Eye (tissue), 1 donor: ENCODE data around the gene RNPEPL1.

ENCODE experiments used
- DNase-seq: peaks from one replicate; pipeline ENCODE4 v3.0.0-alpha.2; 2015

RNPEPL1 gene

DNA sequence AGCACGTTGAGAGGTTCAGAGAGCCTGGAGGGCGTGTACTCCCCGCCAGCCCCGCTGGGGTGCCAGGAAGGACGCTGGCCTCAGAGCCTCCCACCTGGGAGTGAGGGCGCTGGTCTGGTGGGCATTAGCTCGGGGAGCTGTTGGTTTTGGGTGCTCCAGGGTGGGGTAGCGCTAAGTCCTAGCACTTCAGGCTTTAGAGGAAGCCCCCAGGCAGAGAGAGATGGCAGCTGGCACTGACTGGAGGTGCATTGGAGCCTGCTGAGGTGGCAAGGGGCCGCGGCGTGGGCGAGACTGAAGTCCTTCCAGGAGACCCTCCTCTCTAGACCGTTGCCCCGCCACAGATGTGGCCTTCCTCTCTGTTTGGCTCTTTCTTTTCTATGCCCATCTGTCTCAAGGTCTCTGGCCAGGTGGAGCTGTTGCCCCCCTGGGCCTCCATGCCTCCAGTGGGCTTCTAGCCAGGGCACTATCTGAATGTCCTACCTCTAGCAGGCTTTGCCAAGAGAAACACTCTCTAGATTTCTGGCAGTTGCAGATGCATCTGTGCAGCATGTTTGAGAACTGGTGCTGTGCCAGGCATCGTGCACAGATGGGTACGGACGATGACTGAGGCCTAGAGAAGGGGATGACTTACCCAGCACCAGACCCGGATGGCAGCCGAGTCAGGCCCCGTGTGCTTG is 24.9 kb downstream of the RNPEPL1 start:
- no peak for DNase-seq

DNA sequence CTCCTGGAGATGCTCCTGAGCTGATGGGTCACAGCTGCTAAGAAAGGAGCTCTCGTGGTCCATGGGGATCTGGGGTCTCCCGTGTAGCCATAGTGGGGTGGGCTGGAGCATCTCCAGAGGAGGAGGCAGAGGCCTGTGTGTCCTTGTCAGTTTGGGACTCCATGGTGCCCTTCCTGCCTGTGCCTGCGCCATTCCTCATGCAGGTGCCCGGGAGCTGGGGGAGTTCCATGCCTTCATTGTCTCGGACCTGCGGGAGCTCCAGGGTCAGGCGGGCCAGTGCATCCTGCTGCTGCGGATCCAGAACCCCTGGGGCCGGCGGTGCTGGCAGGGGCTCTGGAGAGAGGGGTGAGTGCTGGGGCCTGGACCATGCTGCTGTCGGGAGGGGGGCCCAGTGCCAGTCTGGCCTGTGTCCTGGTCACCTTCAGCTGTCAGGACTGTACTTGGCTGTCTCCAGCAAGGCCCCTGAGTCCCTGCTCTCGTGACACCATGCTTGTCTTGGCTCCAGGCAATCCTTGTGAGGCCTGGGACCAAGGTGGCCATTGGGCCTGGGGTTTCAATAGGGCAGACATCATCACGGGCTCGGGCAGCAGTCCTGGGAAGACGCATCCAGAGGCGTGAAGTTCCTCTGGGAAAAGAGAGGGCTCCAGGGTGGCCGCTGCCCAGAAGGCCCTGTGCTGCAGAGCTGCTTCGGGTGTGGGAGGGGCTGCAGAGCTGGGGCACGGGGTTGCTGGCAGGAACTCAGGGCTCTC is 25.6 kb downstream of the RNPEPL1 start:
- no peak for DNase-seq

DNA sequence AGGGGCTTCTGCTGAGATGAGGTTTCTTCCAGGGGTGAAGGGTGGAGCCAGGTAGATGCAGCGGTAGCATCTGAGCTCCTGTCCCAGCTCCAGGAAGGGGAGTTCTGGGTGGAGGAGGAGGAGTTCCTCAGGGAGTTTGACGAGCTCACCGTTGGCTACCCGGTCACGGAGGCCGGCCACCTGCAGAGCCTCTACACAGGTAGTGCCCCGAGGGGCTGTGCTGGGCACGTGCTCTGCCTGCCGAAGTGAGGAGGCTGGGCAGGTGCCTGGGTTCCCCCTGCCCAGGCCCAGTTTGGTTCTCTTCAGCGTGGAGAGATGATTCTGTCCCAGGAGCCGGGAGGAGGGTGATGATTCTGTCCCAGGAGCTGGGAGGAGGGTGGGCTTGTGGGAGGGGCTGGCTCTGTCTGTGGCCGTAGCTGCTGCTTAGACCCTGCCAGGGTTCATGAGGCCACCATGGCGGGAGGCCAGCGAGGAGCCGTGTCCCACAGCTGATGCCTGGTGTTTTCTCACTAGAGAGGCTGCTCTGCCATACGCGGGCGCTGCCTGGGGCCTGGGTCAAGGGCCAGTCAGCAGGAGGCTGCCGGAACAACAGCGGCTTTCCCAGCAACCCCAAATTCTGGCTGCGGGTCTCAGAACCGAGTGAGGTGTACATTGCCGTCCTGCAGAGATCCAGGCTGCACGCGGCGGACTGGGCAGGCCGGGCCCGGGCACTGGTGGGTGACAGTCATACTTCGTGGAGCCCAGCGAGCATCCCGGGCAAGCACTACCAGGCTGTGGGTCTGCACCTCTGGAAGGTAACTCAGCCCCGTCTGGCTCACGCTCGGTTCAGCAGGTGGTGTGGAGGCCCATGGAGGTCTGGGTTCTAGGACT is 26.5 kb downstream of the RNPEPL1 start:
- DNase-seq: no peak

DNA sequence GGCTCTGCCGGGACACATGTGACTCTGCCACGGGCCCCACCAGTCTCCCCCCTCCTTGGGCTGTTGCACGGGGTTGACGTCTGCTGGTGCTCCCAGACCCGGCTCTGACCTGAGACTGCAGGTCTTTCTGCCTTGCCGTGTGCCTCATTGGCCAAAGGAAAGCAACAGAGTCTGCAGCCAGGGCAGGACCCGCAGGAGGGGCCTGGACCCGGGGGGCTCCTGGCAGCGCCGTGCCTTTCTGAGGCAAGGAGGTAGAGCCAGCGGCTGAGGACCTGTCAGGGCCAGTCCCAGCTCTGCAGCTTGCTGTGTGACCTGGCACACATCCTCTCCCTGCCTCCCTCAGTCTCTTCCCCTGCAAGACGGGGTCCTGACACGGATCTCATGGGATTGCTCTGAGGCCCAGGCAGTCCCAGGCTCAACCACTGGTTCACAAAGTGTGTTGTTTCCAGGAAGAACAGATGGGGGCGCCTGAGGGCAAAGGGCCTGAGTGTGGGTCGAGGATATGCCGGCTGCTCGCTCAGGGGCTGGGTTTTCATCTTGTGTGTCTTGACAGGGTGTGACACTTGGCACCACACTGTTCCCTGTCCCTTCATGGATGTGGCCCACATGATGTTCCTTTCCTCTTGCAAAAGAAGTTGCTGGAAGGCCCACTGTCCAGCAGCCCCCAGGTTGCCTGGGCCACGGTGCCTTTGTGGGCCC is 27.2 kb downstream of the RNPEPL1 start:
- peak; percentile 28 for DNase-seq

DNA sequence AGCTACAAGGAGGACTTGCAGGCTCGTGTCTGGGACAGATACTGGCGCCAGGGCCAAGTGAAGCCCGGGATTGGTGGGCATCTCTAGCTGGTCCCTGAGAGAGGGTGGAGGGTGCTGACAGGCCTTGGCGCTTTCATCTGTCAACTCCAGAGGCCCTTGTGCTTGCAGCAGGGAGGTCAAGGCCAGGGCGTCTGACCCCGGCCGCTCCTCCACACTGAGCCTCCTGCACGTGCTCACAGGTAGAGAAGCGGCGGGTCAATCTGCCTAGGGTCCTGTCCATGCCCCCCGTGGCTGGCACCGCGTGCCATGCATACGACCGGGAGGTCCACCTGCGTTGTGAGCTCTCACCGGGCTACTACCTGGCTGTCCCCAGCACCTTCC is 27.8 kb downstream of the RNPEPL1 start:
- no peak for DNase-seq

DNA sequence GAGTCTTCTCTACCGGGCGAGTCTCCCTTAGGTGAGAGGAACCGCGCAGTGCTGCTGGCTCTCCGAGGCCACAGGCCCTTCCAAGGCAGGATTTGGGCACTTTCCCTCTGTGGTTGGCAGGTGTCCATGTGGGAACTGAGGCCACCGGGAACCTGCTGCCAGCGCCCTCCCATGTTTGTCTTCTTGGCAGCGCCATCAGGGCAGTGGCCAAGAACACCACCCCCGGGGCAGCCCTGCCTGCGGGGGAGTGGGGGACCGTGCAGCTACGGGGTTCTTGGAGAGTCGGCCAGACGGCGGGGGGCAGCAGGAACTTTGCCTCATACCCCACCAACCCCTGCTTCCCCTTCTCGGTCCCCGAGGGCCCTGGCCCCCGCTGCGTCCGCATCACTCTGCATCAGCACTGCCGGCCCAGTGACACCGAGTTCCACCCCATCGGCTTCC is 28.2 kb downstream of the RNPEPL1 start:
- DNase-seq: no peak

- DNase-seq: no peak
Measured at GRCh38 chr2:240597054-240597418, 28.8 kb downstream of the RNPEPL1 start.

- no peak for DNase-seq
Measured at GRCh38 chr2:240597419-240598181, 29.3 kb downstream of the RNPEPL1 start.

DNA sequence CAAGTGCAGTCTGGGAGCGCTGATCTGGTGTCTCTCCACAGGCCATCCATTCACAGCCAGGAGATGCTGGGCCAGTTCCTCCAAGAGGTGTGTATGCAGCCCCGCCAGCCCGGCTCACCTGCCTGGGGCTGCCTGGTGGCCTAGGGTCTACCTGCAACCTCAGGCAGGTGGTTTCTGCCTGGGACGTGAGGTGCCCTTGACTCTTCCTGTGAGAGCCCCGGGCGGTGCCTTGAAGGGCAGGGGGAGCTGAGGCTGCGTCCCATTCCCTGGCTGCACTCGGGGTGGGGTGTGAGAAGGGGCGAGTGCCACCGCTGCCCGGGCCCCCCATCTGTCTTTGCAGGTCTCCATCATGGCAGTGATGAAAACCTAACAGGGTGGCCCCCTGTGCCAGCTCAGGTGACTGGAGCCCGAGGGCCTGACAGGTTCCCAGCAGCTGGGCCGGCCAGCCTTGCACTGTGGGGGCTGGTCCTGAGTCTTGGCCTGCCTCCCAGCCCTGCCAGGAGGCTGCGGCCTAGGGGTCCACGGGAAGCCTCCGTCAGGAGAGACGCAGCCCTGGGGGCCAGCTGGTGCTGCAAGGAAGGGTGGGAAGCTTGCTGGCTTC is 30.1 kb downstream of the RNPEPL1 start:
- DNase-seq: no peak

DNA sequence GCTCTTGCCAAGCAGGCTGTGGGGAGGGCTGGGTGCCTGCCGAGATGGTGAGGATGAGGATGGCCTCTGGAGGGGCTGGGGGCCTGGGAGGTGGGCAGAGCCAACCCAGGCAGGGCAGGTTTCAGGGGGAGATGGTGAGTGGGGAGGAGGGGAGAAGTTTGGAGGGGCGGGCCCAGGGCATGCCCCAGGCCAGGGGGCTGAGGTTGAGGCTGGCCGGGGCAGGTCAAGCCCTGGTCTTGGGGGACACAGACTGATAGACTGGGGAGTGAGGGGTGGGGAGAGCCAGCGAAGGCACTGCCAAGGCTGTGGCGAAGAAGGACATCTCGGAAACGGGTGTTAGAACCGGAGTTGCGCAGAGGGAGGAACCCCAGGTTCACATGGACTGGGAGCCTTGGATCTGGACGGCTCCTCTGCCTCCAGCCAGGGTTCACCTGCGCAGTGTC is 30.9 kb downstream of the RNPEPL1 start:
- no peak for DNase-seq

DNA sequence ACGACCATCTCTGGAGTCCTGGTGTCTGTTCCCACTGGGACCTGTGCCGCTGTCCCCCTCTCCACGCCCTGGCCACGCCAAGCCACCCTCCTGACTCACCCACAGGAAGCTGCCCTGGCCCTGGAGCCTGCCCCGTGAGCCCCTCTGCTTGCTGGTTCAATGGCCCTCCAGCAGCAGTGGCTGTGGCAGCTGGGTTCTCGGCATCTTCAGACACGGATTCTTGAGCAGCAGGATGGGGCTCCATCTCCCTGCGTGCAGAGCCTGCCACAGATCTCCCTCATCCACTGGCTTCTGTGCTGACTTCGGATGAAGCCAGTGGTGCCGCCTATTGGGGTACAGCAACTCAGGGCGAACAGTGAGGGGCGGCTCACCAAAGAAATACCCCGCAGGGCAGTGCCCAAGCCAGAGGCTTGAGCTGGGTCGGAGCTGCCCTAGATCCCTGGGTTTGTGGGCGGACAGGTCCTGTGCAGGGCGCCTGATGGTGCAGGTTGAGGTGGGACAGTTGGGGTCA is 32.2 kb downstream of the RNPEPL1 start:
- no peak for DNase-seq

- no peak for DNase-seq
Measured at GRCh38 chr2:240601061-240601830, 33.0 kb downstream of the RNPEPL1 start.

DNA sequence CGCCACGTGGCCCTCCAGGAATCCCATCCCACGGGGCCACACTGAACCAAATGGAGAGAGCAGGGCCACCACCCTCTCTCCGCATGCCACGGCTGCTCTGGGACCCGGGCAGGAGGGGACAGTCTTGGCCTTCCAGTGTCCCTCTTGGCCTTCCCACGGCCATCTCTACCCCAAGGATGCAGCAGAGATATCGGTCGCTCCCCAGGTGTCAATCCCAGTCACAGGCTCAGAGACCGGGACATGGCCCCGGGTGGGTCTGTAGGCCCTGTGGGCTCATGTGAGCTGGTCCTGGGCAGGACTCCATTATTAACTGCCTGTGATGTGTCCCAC is 33.5 kb downstream of the RNPEPL1 start:
- no peak for DNase-seq

DNA sequence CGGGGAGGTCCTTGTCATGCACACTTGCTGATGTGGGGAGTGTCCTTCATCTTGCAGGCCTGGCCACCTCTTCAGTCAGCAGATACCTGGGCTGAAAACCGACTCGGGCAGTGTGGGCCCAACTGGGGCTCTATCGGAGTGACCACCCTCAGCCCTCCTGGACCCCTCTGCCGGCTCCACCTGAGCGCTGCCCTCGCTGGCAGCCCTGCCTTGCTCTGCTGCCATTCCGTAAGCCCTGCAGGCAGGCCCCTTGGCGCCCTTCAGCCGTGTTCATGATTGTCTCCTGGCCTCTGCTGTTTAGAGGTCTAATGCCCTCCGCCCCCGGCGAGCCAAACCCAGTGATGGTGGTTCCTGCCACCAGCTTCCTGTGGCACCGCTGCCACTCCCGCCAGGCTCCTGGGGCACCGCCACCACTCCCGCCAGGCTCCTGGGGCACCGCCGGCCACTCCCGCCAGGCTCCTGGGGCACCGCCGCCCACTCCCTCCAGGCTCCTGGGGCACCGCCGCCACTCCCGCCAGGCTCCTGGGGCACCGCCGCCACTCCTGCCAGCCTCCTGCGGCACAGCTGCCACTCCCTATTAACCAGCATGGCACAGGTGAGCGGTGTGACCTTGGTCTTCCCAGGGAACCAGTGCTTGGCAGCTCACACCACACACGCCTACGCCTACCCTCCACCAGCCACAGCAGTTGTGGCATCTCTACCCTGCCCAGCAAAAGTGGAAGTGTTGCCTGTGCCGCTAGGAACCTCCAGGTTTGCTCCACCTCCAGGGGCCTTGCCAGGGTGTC is 34.2 kb downstream of the RNPEPL1 start:
- no peak for DNase-seq

DNA sequence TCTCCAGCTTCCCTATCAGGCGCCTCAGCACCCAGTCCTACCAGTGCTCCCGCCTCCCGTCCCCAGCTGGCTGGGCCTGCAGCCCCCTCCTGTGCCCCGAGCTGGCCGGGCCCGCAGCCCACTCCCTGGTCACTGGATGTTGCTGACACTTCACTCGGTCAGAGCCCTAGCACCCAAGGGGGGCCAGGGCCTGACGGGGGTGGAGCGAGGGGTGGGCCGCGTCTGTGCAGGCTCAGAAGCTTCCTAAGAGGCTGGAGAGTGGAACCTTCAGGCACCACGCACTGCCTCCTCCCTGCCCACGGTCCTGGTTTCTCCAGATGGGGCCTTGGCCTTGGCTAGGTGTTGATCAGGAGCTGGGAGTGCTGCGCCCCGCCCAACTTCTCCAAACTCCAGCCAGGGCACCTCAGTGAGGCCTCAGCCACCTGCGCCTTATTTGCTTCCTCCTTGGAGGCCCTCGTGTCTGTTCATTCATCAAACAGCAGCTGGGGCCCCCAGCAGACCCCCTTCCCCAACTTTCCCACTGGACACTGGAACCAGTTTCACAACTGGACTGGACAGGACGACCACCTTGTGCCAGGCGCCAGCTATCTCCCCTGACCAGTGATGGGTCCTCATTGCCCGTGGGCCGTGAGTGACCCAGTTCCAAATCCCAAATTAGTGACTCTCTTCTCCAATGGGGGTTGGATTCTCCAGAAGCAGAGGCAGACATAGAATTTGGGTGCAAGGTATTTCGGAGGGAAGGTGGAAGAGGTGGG is 35.0 kb downstream of the RNPEPL1 start:
- DNase-seq: no peak

DNA sequence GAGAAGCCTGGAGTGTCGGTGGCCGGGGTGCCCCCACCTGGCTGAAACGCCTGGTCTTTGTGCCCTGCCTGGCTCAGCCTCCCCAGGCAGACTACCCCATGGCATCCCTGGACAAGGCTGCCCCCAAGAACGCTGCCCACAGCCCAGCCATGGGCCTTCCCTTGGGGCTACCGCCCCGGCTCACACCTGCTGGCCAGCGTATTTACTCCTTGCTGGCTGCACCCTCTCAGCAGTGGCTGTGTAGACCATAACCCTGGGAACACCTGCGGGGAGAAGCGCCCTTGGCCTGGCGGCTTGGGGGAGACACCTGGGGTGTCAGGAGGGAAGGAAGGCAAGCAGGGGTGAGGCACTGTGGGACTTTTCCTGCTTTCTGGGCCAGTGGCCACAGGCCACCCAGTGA is 35.6 kb downstream of the RNPEPL1 start:
- DNase-seq: no peak

- peak; percentile 66 for DNase-seq
Measured at GRCh38 chr2:240604291-240604938, 36.1 kb downstream of the RNPEPL1 start.

GRCh38 chr2:240604939-240605716 is 36.8 kb downstream of the RNPEPL1 start:
- DNase-seq: no peak
